DND-41 (cell line): ENCODE measurements around the gene NPIPB6.

ENCODE experiments used
- CTCF ChIP-seq: IDR thresholded peaks from 2 replicates; pipeline ENCODE4 v1.5.1; 2012; ENCODE audit warnings: borderline replicate concordance, low read length, moderate library complexity, mild to moderate bottlenecking; ENCODE audit not compliant: poor library complexity, severe bottlenecking; ENCODE audit errors: extremely low read depth
- EZH2 ChIP-seq: IDR thresholded peaks from 3 replicates; pipeline ENCODE4 v1.6.1; 2012; ENCODE audit warnings: borderline replicate concordance, low read depth, mild to moderate bottlenecking, moderate library complexity, low read length, inconsistent platforms; ENCODE audit not compliant: severe bottlenecking

GRCh38 chr16:28318042-28318744, 45.1 kb downstream of the NPIPB6 start:
- TF ChIP-seq CTCF: no peak
- no peak for TF ChIP-seq EZH2
